ENCODE measurements around the gene FGD1. TPM values are rescaled to one million over a fixed set of nuclear protein-coding genes. Genes with fewer than 3 reads are reported as not detected.

The FGD1 gene
- total and polyA plus RNA-seq, 2 of the 13 experiments (the other 11 are each of a cell fraction or from before 2014, with no cell fraction given): 0.36 to 0.62 TPM

- TF ChIP-seq, protein P1, sequence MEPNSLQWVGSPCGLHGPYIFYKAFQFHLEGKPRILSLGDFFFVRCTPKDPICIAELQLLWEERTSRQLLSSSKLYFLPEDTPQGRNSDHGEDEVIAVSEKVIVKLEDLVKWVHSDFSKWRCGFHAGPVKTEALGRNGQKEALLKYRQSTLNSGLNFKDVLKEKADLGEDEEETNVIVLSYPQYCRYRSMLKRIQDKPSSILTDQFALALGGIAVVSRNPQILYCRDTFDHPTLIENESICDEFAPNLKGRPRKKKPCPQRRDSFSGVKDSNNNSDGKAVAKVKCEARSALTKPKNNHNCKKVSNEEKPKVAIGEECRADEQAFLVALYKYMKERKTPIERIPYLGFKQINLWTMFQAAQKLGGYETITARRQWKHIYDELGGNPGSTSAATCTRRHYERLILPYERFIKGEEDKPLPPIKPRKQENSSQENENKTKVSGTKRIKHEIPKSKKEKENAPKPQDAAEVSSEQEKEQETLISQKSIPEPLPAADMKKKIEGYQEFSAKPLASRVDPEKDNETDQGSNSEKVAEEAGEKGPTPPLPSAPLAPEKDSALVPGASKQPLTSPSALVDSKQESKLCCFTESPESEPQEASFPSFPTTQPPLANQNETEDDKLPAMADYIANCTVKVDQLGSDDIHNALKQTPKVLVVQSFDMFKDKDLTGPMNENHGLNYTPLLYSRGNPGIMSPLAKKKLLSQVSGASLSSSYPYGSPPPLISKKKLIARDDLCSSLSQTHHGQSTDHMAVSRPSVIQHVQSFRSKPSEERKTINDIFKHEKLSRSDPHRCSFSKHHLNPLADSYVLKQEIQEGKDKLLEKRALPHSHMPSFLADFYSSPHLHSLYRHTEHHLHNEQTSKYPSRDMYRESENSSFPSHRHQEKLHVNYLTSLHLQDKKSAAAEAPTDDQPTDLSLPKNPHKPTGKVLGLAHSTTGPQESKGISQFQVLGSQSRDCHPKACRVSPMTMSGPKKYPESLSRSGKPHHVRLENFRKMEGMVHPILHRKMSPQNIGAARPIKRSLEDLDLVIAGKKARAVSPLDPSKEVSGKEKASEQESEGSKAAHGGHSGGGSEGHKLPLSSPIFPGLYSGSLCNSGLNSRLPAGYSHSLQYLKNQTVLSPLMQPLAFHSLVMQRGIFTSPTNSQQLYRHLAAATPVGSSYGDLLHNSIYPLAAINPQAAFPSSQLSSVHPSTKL (CRISPR knock-in tag; IDR thresholded peaks at IDR 0.05): peak; percentile 26; the same call in 1 of the 2 replicates
- TF ChIP-seq ZNF710 (CRISPR knock-in tag; IDR thresholded peaks at IDR 0.05; ENCODE audit: borderline replicate concordance) (no peak), BCL6 (CRISPR knock-in tag; IDR thresholded peaks at IDR 0.05) (peak; percentile 98), RARA (CRISPR knock-in tag; IDR thresholded peaks at IDR 0.05) (peak; percentile 28; the same call in 1 of the 2 replicates), ATF4 (CRISPR knock-in tag; IDR thresholded peaks at IDR 0.05) (no peak)
Observed at GRCh38 chrX:54483946-54484345, 12.1 kb downstream of the FGD1 start (continued).

All from HepG2 (cell line).